Calu3 (cell line): Measurements from ENCODE around the gene ITCH. TPM values are rescaled to one million over a fixed set of nuclear protein-coding genes. Genes with fewer than 3 reads are reported as not detected.

Experiments used
- BruUV-seq: library from RNA; stranded (reverse); fragments of 400-500 nt; replicated peaks from 2 replicates; lab custom pipeline; 2021; lab: Mats Ljungman, UMichigan
- CTCF ChIA-PET: fragments of 300-600 bp; sonication (Branson Sonifier 250); formaldehyde crosslinking; loops from one replicate; lab custom pipeline; 2022; ENCODE audit warnings: antibody characterized with exemption; lab: Charles Lee
- DNase-seq: peaks from one replicate; pipeline ENCODE4 v3.0.0; 2022
- H3K27ac Mint-ChIP-seq: one replicate; pipeline ENCODE4 v1.8.0; 2022; ENCODE audit warnings: mixed read lengths; ENCODE audit not compliant: unreplicated experiment
- H3K27me3 Mint-ChIP-seq: one replicate; pipeline ENCODE4 v1.8.0; 2022; ENCODE audit warnings: mixed read lengths; ENCODE audit not compliant: unreplicated experiment
- H3K36me3 Mint-ChIP-seq: one replicate; pipeline ENCODE4 v1.8.0; 2022; ENCODE audit warnings: mild to moderate bottlenecking, moderate library complexity, mixed read lengths; ENCODE audit not compliant: insufficient read depth, unreplicated experiment
- H3K4me1 Mint-ChIP-seq: one replicate; pipeline ENCODE4 v1.8.0; 2022; ENCODE audit warnings: mild to moderate bottlenecking, low read depth, mixed read lengths; ENCODE audit not compliant: unreplicated experiment
- H3K4me3 Mint-ChIP-seq: one replicate; pipeline ENCODE4 v1.8.0; 2022; ENCODE audit warnings: mild to moderate bottlenecking, low read depth, moderate library complexity, mixed read lengths; ENCODE audit not compliant: unreplicated experiment
- H3K9me3 Mint-ChIP-seq: one replicate; pipeline ENCODE4 v1.8.0; 2022; ENCODE audit warnings: low read depth, mixed read lengths; ENCODE audit not compliant: unreplicated experiment
- intact Hi-C: fragments of 100-400 bp; cut with micrococcal nuclease; formaldehyde crosslinking; loops from one replicate; pipeline ENCODE4 v1.10.0; 2022; ENCODE audit not compliant: unreplicated experiment
- total RNA-seq: library from RNA; stranded (reverse); gene quantifications from 2 replicates; pipeline ENCODE4 v1.2.3, GENCODE V29; 2022
- TF ChIP-seq, protein P1 (sequence below): fragments of 200-600 bp; IDR thresholded peaks from one replicate; pipeline ENCODE4 v1.8.0; 2022; ENCODE audit warnings: antibody characterized with exemption; ENCODE audit not compliant: unreplicated experiment

Gene ITCH
- total RNA-seq, 1 experiment from 2014 or later: 91.6 TPM

- intact Hi-C loops: no loop called here
- no peak for DNase-seq
- Mint-ChIP-seq H3K27me3 (no peaks in the 10 kb centered on the region), H3K36me3 (peaks cover 82% of the 10 kb centered on the region), H3K4me3 (no peak overlapping the region), H3K9me3 (no peaks in the 10 kb centered on the region), H3K27ac (no peak overlapping the region), H3K4me1 (peaks cover 17% of the 10 kb centered on the region)
- no TSS peak for BruUV-seq
- TF ChIP-seq, protein P1, sequence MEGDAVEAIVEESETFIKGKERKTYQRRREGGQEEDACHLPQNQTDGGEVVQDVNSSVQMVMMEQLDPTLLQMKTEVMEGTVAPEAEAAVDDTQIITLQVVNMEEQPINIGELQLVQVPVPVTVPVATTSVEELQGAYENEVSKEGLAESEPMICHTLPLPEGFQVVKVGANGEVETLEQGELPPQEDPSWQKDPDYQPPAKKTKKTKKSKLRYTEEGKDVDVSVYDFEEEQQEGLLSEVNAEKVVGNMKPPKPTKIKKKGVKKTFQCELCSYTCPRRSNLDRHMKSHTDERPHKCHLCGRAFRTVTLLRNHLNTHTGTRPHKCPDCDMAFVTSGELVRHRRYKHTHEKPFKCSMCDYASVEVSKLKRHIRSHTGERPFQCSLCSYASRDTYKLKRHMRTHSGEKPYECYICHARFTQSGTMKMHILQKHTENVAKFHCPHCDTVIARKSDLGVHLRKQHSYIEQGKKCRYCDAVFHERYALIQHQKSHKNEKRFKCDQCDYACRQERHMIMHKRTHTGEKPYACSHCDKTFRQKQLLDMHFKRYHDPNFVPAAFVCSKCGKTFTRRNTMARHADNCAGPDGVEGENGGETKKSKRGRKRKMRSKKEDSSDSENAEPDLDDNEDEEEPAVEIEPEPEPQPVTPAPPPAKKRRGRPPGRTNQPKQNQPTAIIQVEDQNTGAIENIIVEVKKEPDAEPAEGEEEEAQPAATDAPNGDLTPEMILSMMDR: no peak
- CTCF ChIA-PET: interaction anchor here (0.6 to 1.9 kb wide), 4 partner anchors 8 to 815 kb away, joined by 3 to 12 read pairs (median 6); partner anchors contain the start of gene ITCH
Observed at GRCh38 chr20:34373445-34373844, 10.4 kb downstream of the ITCH start.

DNA sequence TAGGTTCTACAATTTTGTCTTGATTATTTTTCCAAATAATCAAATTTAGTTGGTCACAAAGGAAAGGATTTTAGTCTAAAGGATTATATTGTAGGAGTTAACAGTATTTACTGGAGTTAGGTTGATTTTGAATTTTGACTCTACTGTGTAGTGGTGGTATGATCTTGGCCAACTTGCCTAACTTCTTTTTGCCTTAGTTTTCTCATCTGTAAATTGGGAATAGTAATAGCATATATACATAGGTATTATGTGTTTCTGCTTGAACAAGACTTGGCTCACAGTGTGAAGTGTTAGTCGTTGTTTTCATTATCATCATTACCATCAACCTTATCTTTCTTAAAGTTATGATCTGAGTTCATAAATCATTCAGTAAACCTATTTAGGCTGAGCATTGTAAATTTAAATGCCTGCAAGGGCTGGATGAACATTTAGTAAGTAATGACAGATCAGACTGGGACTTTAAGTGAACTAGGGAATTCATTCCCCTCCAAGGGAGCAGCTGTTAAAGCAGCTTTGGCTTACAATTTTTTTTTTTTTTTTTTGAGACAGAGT lies 11.2 kb downstream of the ITCH start:
- DNase-seq: no peak
- no peaks in the 10 kb centered on the region for H3K9me3 Mint-ChIP-seq
- no TSS peak for BruUV-seq
- intact Hi-C loops: no loop called here
- TF ChIP-seq, protein P1: no peak
- peaks cover 17% of the 10 kb centered on the region for H3K4me1 Mint-ChIP-seq
- no peak overlapping the region for H3K27ac Mint-ChIP-seq
- H3K4me3 Mint-ChIP-seq: no peak overlapping the region
- CTCF ChIA-PET: interaction anchor here (0.6 to 0.9 kb wide), 3 partner anchors 9 to 43 kb away, joined by 3 read pairs; no protein-coding TSS in a partner anchor
- H3K36me3 Mint-ChIP-seq: peaks cover 83% of the 10 kb centered on the region
- no peaks in the 10 kb centered on the region for H3K27me3 Mint-ChIP-seq

- Mint-ChIP-seq H3K9me3 (no peaks in the 10 kb centered on the region), H3K27me3 (no peaks in the 10 kb centered on the region), H3K4me1 (peaks cover 13% of the 10 kb centered on the region), H3K27ac (no peak overlapping the region), H3K36me3 (peaks cover 86% of the 10 kb centered on the region), H3K4me3 (no peak overlapping the region)
- intact Hi-C loops: no loop called here
- no peak for DNase-seq
- CTCF ChIA-PET: interaction anchor here (0.7 to 1.3 kb wide), 5 partner anchors 9 to 63 kb away, joined by 3 to 6 read pairs (median 3); no protein-coding TSS in a partner anchor
- BruUV-seq: no TSS peak
- TF ChIP-seq, protein P1: no peak
Observed at GRCh38 chr20:34375977-34376430, 12.9 kb downstream of the ITCH start.

GRCh38 chr20:34377072-34377847 lies 14.2 kb downstream of the ITCH start:
- H3K36me3 Mint-ChIP-seq: peaks cover 84% of the 10 kb centered on the region
- BruUV-seq: no TSS peak
- no peak overlapping the region for H3K4me3 Mint-ChIP-seq
- intact Hi-C loops: no loop called here
- H3K4me1 Mint-ChIP-seq: peaks cover 13% of the 10 kb centered on the region
- H3K27me3 Mint-ChIP-seq: no peaks in the 10 kb centered on the region
- no peak for DNase-seq
- CTCF ChIA-PET: interaction anchor here (1.3 kb wide), 1 partner anchor 15 kb away, joined by 3 read pairs; no protein-coding TSS in a partner anchor
- H3K27ac Mint-ChIP-seq: no peak overlapping the region
- H3K9me3 Mint-ChIP-seq: no peaks in the 10 kb centered on the region
- TF ChIP-seq, protein P1: no peak
